GDM1 (cell line): Measurements from ENCODE around the gene SMCO3.

Experiments
- DNase-seq: peaks from one replicate; lab custom pipeline; 2025; lab: John Stamatoyannopoulos, UW

The SMCO3 gene

DNA sequence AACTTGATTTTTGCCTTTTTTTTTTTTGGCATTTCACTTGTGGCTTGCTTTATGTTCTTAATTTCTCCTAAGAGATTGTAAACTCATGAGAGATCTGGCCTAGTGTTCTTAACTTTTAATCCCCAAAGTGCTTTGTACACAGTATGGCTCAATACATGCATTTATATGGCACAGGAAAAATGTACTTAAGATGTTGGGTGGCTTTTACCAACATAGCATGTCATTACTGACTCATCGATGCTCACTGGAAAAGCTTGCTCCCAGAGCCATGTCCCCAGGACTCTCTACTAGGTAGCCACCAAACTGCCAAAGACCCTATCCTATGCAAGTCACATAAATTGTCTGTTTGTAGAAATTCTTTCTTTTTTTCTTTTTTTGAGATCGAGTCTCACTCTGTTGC lies 13.1 kb upstream of the SMCO3 start:
- DNase-seq, result no peak

DNA sequence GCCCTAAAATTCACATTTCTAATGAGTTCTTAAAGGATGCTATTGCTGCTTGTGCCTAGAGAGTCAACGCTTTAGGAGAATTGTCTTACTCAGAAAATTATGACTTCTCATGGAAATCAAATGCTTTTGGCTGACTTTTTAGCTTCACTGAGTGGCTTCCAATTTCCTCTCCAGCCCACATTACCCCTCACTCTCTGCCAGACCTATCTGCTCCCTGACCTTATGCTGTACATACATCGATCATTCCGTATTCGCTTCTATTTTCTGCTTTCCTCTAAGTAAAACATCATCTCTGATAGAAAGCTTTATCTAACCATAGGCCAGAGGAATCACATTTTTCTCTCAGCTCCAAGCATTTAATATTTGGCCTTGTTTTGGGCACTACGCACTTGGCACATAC lies 12.5 kb upstream of the SMCO3 start:
- no peak for DNase-seq

DNA sequence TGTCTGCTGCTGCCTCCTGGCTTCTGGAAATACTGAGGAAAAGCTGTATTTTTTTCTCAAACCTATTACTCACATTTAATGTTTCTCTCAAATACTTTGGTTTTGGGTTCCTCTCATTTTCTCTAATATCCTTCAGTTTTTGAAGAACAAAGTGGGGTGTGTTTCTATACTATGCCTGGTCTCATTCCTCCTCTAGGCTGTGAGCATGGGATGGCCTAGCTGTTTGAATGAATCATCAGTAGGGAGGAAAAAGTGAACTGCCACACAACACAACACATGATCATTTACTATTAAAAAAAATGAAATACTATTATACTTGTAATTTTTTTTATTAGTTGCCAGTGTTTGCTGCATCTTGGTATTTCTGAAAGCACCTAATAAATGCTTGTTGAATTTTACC lies 11.3 kb upstream of the SMCO3 start:
- DNase-seq, result no peak

DNA sequence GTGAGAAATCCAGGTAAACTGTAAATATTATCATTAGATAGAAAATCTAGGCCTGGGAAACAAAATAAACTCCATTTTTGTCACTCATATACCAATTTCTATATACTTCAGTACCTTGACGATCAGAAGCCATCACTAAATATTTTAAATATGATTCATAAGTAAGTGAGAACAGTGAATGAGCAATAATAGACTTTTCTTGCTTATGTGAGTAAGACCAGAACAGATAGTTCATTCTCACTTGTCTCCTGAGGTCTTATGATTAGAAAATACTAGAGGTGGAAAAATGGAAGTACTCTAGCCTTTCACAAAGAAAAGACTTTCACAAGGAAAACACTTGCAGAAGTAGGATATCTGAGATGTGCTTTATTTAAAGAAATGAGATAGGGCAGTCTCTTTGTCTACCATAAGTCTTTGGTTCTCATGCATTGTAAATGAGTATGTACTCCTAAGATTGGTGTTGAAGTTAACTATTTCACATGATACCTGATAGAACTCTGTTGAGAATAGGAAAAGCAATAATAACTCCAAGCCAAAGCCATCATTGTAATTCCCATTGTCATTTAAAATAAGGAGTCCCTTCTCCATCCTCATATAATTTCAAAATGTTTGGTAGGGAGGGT lies 10.1 kb upstream of the SMCO3 start:
- DNase-seq, result no peak

DNA sequence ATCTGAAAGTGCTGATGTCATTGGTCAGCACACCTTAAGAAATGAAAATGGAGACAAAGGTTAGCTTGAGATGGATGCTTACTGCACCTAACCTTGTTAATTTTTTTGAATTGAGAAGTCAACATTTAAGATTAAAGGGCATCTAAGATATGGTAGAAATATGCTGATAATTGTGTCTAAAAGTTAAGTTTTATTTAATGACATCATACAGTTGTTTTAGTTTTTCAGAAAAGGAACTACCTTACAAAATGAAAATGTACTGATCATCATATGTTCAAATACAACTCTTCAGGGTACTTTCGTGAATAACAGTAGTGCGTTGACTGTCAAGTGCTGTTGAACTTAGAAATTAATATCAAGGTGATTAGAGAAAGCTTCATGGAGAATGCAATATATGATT lies 2.5 kb downstream of the SMCO3 start:
- DNase-seq, result no peak

DNA sequence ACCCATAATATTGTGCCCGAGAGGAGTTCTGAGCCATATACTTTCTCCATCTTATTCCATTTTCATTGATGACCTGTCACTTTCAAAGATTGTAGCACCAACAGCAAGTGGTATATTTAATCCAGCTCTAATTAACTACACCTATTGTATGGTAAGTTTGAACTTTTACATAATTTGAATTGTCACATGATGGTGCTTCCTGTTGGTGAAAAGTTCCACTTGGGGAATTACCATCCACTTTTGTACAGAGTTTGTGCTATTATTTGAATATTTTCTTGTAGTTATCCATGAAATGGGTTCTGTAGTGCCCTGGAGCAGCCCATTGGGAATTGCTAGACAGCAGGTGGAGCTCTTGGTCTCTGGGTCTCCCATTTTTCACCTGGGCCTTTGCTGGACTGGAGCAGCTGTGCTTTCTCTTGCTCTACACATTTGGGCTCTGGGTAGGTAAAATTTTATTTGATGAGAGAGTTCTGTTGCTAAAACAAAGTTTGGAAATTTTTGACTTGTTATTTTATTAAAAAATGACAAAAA lies 3.0 kb downstream of the SMCO3 start:
- no peak for DNase-seq

DNA sequence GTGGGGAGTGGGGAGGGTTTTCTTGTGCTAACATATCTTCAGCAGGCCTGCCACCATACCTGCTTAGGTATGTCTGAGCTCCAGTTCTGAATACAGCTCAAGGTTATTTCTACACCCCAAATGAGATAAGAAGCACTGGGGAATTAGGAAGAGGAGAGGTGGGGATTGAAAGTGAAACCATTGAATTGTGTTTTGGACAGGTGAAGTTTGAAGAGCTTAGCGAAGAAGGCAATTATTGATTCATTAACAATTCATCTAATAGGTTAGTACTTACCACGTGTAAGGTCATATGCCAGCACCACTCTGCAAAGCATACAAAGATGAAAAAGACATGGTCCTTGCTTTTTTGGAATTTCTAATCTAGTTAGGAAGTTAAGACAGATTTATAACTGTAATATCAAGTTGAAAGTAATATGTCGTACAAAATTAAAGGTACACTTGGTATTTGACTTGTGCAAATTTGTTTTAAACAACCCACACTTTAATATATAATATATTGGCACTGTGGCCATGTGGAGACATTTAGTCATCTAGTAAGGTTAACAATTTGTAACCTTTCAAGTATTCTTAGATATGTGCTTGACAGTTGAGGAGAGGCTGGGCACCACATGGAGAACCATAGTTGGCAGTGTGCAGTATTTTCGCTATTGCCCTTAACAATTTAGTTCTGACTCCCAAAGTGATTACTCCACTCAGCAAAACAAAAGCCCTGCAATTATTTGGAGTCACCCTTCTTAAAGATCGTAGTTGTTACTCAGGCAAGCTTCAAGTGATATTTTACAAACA lies 3.6 kb downstream of the SMCO3 start:
- DNase-seq, result no peak

DNA sequence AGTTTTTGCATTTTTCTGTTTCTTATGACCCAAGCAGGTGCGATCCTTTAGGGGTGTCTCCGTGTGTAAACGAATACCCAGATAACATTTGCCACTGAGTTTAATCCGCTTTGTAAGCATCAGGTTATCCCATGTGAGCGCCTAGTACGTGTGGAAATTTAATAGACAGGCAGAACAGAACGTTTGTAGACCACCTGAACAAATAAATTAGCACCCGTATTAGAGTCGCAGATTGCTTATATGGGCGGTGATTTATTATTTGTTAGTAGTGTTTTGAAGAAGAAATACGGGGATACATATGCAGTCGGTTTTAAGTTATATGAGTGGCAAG lies 10.2 kb downstream of the SMCO3 start:
- DNase-seq, result no peak

DNA sequence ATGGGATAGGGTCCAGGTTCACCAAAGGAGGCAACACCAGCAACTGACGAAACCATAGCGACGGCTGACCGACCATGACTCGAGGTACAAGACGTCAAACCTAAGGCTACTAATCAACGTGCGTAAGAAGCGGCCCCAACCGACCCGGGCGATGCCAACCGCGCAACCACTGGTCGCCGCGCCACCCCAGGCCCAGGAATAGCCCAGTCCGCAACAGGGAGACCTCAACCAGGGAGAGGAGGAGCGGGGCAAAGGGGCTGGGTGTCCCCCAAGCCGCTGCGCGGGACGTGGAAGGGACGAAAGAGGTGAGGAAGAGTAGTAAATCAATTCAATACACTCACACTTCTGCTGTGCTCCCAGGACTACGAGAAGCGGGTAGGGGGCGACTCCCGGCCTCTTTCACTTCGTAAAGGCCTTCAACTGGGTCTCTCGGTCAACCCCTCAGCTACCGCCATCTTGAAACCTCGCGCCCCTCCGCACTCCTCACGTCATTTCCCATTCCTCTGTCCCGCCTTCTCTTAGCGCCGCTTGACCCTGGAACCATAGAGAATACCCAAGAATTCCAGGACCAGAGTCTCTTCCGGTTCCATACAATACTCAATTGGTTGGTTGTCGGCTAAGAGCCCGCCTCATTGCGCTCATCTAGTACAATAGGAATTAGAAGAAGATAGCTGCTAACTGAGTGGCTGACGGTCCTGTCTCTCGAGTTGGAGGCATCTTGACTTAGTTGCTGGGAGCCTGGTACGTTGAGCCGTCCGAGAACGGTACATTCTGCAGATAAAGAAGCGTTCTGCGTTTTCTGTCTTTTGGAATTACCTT lies 10.8 kb downstream of the SMCO3 start, which contains the start of the genes C12orf60 and WBP11:
Gene C12orf60 (plus strand): TSS at position 660 of the 819 bp plus-strand sequence. CDS start 19,266 bp downstream, outside the sequence.
Gene WBP11 (minus strand): TSS at position 468 of the 819 bp plus-strand sequence. CDS start 2,095 bp downstream, outside the sequence.
- DNase-seq, result peak; percentile 83

DNA sequence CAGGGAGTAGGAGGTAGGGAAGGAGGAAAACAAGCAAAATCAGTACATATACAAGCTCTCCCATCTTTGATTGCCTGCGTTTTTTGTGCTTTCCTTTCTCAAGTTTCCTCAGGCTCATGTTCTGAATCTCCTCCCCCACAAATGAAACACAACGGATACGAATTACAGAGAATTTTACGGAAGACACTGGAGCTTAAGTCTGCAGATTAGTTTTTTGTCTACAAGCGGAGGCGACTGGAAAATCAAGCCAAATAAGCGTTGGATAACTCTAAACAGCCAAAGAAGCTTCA lies 11.3 kb downstream of the SMCO3 start:
- DNase-seq, result no peak

DNA sequence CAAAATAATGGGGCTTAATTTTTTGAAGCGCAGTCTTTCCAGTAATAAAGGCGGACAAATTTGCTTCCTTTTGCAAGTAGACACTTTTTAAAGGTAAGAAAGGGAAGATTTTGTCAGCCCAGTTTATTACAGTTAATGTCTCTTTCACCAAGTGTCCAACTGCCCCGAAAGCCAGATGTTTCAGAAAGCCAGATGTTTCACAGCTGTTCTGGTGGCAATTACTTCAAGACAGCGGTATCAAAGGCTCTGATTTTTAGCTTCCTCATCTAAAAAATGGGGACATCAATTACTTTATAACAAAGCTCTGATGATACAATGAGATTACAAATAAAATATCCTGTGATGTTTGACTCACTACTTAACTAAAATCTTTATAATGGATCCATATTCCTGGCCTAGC lies 11.7 kb downstream of the SMCO3 start:
- no peak for DNase-seq

DNA sequence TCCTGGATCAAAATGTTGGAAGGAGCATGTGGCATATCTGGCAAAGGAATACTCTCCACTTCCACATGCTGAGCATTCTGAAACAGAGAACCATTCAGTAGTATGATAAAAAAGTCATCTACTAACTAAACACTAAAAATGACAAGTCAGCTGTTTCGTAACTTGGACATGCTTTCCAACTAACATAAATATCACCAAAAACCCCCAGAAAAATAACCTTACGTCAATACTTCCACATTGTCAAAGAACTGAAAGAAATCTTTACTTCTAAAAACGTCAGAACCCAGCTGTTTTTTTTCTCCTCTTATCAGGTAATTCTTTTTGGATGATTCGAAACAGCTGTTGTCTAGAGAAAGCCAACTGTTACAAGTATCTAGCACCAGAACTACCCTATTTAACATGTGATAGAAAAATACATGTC lies 18.9 kb downstream of the SMCO3 start:
- no peak for DNase-seq

DNA sequence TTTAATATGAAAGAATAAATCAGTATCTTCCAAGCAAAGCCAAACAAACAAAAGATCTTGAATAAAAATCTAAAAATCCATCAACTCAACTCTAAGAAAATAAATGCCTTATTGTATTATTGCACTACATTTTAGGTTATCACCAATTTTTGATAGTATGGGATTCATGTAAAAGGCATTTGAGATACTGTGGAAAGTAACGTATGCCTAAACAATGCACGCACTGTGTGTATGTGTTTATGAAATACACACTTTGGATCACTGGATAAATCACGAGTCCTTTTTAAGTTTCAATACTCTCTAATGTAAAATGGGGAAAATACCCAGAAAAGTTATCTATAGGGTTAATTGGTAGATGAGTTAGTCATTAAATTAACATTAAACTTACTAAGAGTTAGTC lies 28.4 kb downstream of the SMCO3 start:
- no peak for DNase-seq

DNA sequence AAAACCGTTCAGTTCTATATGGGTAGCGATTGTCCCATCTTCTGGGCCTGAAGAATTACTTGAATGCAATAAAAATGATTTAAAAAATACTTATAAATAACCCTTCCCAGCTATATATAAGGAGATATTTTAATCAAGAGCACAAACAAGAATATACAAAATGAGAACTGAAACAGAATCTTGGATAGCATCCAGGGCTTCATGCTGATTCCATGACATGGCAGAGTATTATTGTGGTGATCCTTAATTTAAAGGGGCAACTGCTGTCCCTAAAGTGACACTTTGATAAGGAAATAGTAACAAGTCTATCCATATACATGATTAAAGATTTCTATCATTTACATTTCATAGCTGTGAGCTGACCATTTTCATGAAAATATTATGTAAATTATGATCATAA lies 29.5 kb downstream of the SMCO3 start:
- DNase-seq, result no peak

DNA sequence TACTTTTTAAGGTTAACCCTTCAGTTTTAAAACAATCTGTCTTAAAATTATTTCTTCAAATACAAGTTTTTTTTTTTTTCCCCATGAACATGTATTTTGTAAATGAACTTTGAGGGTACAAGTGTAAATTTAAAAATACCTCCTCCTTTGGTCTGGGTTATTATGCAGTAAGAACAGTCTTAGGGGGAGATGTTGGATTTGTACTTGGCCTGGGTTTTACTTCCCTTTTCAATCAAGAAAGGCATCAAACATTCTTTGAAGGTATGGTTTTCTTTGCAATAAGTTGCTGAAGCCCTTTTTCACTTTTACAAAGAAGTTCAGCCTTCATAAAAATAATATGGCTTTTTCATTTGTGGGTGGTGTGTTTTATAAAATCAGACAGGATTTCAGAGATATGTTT lies 31.2 kb downstream of the SMCO3 start:
- DNase-seq, result no peak

DNA sequence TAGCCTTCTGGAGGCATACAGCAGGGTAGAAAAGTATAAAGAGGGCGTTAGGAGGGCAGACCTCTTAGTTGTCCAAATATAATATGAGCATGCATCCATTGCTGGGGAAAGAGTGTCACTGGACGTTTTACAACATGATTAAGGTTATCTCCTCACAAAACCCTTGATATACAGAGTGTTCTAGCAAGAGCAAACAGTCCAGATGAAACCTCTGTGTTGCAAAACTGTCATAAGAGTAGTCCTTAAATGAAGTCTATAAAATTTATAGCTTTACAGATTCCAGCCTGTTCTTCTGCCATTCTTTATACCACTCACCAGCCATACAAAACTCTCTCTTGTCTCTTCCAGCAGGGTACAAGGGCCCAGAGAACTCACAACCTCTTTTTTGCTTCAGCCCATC lies 32.4 kb downstream of the SMCO3 start:
- no peak for DNase-seq

DNA sequence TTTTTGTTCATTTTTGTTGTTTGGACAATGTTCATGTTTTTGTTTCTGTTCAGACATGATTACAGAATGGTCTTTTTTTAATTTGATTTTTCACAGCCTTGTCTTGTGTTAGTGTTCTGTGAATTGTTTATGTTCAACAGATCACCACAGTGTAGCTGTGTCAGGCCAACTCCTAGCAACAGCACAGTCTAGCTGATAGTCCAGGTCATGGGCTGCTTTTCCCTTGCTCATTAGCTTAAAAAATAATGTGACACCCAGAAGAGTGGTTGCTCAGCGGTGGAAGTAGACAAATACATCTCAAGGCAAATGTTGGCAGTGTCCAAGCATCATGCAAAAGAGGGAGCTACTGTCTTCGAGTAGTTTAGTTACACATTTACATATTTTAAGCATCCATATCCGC lies 33.1 kb downstream of the SMCO3 start:
- DNase-seq, result no peak

DNA sequence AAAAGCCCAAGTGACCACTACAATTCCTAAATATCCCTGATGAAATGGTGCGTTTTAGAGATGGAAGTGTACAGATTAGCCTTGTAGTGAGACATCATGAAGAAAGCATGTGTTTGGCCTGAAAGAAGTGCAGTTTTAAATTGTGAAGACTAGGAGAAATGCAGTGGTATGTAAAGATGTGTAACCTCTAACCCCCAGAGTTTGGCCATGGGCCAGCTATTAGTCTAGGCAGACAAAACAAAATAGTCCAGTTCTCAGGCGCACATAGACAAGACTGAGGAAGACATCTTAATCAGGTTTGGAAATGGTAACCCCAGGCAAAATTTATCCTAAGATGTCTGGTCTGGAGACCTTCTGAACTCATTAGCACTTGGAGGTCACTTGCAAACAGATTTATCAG lies 34.1 kb downstream of the SMCO3 start:
- no peak for DNase-seq

DNA sequence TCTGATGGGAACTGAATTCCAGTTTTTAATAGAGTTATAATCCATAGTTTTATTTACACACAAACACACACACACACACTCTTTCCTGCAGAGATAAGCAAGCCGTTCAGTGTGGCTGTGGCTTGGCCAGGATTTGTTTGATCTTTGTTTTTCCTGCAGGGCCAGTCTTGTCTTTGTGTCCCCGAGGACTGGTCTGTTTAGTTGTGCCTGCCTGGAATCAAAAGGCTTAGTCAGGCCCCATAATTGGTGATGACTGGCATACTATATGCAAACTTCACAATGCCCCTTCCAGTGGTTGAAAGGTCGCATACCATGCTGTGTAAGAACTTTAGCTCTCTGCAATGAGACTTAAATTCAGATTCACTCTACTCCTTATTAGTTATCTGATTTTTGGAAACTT lies 36.7 kb downstream of the SMCO3 start:
- no peak for DNase-seq

DNA sequence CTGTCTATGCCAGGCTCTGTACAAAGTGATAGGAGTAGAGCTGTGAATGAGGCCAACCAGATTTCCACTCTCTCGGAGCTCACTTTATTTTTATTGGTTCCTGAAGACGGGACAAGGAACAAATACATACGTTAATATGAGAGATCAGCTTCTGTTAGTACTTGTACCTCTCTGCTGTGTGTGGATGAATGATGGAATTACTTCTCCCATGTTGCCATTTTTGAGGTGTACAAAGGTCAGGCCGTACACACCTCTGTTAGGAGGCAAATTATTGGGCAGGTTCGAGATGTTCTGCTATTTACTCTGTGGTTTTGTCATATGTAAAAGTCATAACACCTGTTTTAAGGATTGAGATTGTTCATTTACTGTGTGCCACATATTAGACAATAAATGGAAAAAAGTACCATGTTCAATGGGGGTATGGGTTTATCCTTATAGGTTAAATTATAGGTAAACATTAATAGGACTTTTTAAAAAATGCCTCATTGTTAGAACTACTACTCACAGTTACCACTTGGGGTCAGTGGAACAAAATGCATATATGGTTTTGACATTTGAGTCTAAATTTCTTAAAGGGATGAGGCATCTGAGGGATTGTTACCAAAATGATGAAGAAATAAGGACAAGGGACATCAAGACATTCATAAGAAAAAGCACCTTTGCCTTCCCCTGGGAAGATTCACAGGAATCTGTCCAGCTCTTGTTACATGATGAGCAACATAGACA lies 37.6 kb downstream of the SMCO3 start:
- DNase-seq, result no peak

DNA sequence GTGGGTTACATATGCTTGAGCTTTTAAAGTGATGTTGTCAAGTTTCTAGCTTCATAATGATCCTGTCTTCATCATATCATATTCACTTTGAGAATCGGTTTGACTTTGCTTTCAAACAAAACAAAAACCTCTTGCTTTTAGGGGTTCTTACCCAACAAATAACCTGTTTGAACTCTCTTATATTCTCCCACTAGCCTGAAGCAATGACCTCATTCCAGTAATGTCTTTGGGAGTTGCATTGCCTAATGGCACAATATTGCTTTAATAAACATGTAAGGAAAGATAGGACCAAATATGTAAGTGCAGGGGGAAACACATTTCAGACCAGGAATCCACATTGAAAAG lies 38.4 kb downstream of the SMCO3 start:
- no peak for DNase-seq

DNA sequence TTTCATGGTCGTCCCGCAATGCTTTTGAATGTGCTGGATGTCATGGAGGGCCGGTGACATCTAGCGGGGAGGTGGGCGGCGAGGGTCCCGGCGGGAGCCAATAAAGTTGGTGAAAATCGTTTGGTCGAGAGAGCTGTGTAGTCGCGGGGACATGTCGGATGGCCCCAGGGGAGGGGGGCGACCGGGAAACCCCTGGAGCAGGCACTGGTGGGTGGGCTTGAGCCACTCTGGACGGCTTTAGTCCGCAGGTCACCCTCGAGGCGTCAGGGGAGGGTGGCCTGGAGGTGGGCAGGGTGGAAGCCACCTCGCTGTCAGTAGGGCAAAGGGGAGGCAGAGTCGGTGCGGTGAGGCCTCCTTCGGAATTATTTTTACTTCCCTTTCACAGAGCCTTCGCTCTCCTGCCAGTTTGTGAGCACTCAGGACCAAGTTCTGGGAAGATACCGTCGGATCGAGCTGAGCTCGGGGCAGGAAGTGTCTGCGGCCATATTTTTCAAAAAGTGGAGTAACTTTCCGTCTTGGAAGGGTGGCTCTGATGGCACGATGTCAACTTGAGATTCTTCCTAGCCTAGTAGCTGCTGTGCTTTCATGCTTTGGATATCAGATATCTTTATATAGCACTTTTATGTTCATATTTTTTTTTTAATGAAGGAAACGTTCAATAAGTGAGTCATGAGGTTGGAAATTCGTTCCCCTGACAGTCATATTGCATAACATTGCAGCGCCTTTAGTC lies 38.9 kb downstream of the SMCO3 start:
- DNase-seq, result no peak
